ENCODE results near the gene FOXB2.

DNA sequence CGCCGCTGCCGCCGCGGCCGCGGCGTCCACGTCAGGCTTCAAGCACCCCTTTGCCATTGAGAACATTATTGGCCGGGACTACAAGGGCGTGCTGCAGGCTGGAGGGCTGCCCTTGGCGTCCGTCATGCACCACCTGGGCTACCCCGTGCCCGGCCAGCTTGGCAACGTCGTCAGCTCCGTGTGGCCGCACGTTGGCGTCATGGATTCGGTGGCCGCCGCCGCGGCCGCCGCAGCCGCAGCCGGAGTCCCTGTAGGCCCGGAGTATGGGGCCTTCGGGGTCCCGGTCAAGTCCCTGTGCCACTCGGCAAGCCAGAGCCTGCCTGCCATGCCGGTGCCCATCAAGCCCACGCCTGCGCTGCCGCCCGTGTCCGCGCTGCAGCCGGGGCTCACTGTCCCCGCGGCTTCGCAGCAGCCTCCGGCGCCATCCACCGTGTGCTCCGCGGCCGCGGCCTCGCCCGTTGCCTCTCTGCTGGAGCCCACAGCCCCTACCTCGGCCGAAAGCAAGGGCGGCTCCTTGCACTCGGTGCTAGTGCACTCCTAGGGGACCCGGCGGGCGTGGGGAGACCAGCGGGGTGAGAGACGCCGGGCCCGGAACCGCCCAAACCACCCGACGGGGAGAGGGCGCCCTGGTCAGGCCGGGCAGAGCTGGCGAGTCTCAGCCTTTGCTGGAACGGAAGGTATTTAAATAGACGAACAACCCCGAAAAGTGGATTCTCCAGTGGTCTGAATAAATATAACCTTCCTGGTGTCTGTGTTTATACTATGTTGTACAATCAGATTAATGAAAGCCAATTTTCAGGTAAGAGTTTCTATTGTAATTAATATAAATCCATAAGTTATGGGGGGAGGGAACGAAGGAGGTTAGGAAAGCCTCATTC is 1.2 kb downstream of the FOXB2 start:
- TF ChIP-seq, protein P1, sequence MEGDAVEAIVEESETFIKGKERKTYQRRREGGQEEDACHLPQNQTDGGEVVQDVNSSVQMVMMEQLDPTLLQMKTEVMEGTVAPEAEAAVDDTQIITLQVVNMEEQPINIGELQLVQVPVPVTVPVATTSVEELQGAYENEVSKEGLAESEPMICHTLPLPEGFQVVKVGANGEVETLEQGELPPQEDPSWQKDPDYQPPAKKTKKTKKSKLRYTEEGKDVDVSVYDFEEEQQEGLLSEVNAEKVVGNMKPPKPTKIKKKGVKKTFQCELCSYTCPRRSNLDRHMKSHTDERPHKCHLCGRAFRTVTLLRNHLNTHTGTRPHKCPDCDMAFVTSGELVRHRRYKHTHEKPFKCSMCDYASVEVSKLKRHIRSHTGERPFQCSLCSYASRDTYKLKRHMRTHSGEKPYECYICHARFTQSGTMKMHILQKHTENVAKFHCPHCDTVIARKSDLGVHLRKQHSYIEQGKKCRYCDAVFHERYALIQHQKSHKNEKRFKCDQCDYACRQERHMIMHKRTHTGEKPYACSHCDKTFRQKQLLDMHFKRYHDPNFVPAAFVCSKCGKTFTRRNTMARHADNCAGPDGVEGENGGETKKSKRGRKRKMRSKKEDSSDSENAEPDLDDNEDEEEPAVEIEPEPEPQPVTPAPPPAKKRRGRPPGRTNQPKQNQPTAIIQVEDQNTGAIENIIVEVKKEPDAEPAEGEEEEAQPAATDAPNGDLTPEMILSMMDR (IDR thresholded peaks at IDR 0.05), result no peak
- no peak for TF ChIP-seq POLR2AphosphoS5 (IDR thresholded peaks at IDR 0.05)
- TF ChIP-seq POLR2A (IDR thresholded peaks at IDR 0.05), result no peak
- TF ChIP-seq EP300 (IDR thresholded peaks at IDR 0.05; ENCODE audit: low read depth), result no peak

All from transverse colon (tissue), 4 donors.